ENCODE data around the gene TAX1BP3.

Gene TAX1BP3

DNA sequence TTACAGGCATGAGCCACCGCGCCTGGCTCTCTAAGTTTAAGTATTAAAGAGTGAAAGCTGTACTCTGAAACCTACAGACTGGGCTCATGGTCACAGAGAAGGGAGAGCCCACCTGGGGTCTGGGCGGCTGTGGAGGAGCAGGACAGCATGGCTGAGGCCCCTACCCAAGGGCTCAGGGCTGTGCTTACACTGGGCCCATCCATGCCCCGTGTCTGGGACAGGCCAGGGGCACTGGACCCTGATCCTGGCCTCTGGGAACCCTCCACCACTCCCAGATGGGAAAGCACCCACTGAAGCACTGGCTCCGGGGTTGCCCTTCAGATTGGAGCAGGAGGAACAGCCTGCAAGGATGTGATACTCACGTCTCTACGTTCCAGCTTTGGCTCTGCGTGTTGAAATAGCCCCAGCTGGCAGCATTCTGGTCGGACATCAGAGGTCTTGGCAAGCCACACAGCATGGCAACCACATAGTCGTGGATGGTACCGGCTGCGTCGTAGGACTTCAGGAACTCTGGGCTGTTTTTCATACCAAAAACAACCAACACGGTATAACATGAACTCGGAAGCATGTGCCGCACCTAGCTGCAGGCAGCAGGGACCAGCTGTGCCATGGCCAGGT lies 45.3 kb downstream of the TAX1BP3 start:
- no peak for DNase-seq

DNA sequence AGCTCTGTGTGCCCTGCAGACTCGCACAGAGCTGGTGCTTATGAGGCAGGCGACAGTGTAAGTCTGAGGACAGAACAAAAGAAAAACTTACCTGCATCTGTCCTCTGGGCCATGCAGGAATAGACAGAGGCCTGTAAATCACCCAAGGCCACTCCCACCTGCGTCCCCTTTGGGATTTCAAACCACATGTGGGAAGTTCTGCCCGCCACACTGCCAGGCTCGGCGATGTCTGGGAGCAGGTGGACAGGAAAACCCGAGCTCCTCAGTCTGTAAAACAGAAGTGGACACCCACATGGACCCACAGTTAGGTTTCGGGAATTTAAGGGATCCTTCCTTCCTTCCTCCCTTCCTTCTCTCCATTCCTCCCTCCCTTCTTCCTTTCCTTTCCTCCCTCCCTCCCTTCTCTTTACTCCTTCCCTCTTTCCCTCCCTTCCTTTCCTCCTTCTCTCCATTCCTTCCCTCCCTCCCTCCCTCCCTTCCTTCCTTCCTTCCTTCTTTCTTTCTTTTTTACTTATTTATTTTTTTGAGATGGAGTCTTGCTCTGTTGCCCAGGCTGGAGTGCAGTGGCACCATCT lies 47.1 kb downstream of the TAX1BP3 start:
- DNase-seq = no peak

DNA sequence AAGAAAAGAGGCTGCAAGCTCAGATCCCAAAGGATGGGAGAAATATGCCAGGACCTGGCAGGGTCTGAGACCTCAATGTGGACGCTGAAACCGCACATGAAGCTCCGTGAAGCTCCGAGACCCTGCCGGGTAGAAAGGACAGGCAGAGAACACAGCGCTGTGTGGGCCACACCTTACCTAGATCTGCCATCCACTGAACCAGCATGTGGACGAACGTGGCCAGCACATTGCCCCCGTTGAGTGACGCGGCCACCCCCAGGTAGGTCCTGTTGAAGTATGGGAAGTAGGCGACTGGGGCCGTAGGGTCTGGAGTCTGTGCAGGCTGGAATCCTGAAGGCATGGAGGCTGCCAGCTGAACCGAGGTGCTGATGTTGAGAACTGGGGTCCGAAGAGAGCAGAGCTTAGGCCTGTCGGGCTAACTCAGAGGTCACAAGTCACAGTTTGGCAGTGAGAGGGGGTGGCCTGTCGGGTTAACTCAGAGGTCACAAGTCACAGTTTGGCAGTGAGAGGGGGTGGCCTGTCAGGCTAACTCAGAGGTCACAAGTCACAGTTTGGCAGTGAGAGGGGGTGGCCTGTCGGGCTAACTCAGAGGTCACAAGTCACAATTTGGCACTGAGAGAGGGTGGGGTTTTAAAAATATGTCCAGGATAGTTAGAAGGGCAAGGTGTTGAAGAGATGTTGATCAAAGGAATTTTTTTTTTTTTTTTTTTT lies 53.1 kb downstream of the TAX1BP3 start:
- DNase-seq = no peak

DNA sequence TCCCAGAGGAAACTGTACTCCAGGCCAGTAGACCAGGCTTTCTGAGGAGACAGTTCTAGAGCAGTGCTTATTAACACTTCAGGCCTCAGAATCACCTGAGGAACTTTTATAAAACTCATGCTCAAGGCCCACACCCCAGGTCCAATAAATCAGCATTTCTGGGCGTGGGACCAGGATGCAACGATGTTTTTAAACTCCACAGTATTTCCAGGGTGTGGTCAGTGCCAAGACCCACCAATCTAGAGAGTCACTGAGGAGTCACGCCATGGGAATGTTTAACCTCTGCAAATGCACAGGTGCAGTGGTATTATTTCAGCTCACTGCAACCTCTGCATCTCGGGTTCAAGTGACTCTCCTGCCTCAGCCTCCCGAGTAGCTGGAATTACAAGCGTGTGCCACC lies 55.3 kb downstream of the TAX1BP3 start:
- no peak for DNase-seq

Data from NCI-H1436 (cell line).